Measurements from ENCODE around the gene EIF5A. TPM values are rescaled to one million over a fixed set of nuclear protein-coding genes. Genes with fewer than 3 reads are reported as not detected.

EIF5A gene
- total and polyA plus RNA-seq, 9 of the 15 experiments (the other 6 are each of a cell fraction or from before 2014, with no cell fraction given), result 22.9 to 1,163 (median 772) TPM

GRCh38 chr17:7351665-7352502 is 44.5 kb downstream of the EIF5A start, which contains the start of gene KCTD11 (continued):
- no peak for TF ChIP-seq PATZ1 (CRISPR knock-in tag; IDR thresholded peaks at IDR 0.05; ENCODE audit: borderline replicate concordance)
- peak in 1 of 2 experiments; percentile 13; a peak in 1 of 4 replicates for TF ChIP-seq RAD21 (CRISPR knock-in tag; conservative IDR thresholded peaks at IDR 0.05 in 1 of 2, IDR thresholded peaks at IDR 0.05 in 1 of 2)
- no peak for TF ChIP-seq PCBP2 (IDR thresholded peaks at IDR 0.05; ENCODE audit: low read depth, low read length, poor library complexity, severe bottlenecking)
- peak; percentile 93 for TF ChIP-seq SMAD4 (CRISPR knock-in tag; conservative IDR thresholded peaks at IDR 0.05)
- no peak for TF ChIP-seq GATA2 (CRISPR knock-in tag; IDR thresholded peaks at IDR 0.05)
- TF ChIP-seq ZNF133 (CRISPR knock-in tag; IDR thresholded peaks at IDR 0.05), result no peak
- TF ChIP-seq NONO (IDR thresholded peaks at IDR 0.05; ENCODE audit: low read depth in 2 of 2, low read length in 1 of 2), result 0 out of 4 replicates have a peak, but pooled peaks of 1 of the 2 experiments have one; percentile 8
- TF ChIP-seq NR2F6 (CRISPR knock-in tag; IDR thresholded peaks at IDR 0.05), result no peak
- TF ChIP-seq ZNF740 (CRISPR knock-in tag; IDR thresholded peaks at IDR 0.05), result no peak
- no peak for TF ChIP-seq ZNF740 (tag; IDR thresholded peaks at IDR 0.05)
- no peak for TF ChIP-seq C11orf30 (IDR thresholded peaks at IDR 0.05; ENCODE audit: low read depth)
- TF ChIP-seq ESRRB (CRISPR knock-in tag; IDR thresholded peaks at IDR 0.05; ENCODE audit: borderline replicate concordance), result no peak
- TF ChIP-seq SAFB (IDR thresholded peaks at IDR 0.05; ENCODE audit: borderline replicate concordance, low read depth, low read length), result peak; percentile 87
- no peak for TF ChIP-seq TRIM25 (IDR thresholded peaks at IDR 0.05; ENCODE audit: borderline replicate concordance)
